T-helper 1 cell treated with Interleukin-12 subunit alpha and Interleukin-12 subunit beta and Interleukin-4 antibody, amounts not matched to agents 30 ng/mL and 1 ng/mL, for 36 hours (primary cell): ENCODE measurements around the gene IVD. TPM values are rescaled to one million over a fixed set of nuclear protein-coding genes. Genes with fewer than 3 reads are reported as not detected.

Source experiments
- intact Hi-C: fragments of 100-400 bp; cut with micrococcal nuclease; formaldehyde crosslinking; loops from one replicate; pipeline ENCODE4 v1.15.1; 2024
- total RNA-seq: library from RNA; stranded (reverse); gene quantifications from 2 replicates; pipeline ENCODE4 v1.2.3, GENCODE V29; 2022

IVD gene
- total RNA-seq, 1 donor from 2014 or later = 39.0 TPM

DNA sequence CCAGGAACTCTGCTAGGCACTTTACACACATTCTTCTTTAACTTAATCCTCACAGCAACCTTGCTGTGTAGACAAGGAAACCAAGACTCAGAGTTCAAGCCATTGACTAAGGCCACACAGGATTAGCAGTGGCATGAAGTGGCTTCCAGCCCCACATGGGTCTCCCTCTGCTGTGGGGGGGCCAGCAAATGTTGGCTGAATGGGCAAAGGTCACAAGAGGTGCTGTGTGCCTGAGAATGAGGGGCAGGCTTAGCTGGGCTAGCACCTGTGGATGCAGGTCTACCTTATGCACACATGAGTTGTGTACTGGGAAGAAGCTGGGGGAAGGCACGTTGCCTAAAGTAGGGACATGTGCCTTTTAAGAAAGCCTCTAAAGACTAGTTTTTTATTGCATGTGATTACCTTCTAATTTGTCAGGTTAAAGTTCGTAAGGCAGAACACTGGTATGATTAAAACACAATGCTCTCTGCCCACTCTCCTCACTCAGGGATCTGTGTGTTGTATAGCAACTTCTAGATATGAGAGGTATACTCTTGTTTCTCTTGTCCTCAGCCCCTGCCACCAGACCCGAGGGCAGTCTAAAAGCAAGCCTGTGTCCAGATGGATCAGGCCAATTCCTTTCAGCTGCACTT is 46.0 kb downstream of the IVD start:
- intact Hi-C loops = no loop called here

DNA sequence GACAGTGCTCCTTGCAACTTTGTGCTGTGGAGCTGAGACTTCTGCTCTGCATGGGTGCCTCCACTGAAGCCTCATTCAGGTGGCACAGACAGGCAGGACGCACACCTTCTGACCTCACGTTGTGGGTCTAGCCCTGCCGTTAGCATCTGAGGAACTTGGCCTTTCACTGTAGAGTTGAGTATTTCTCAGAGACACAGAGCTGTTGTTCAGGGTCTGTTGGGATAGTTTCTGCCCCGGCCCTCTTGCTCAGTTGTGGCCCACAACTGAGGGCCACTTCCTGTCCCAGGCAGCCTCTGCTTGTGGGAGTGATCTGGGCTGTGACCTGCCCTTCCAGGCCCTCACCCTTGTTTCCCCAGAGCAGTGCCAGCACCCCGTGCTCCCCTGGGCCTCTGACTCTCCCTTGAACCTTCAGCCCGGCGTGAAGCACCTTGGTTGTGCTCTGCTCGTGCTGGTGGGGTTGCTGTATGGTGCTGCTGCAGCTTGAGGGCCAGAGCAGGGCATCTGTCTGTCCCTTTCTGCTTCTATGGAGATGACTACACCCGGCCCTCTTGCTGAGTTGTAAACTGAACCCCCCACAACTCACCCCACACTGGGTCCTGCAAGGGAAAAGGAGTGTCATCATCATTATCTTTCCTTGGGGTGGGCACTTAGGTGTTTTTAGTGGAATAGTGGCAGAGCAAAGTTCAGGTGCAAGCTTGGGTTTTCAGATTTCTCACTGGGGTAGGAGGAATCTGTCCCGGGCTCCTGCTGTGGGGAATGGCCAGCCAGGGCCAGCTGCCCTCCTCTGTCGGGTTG is 46.9 kb downstream of the IVD start:
- intact Hi-C loops = no loop called here

- intact Hi-C loops = loop anchor here (1.0 to 2.0 kb wide), 2 partner anchors 14 to 17 kb away; partner anchors contain the start of genes BAHD1 and CHST14
Measured at GRCh38 chr15:40453941-40454340, 48.3 kb downstream of the IVD start.

DNA sequence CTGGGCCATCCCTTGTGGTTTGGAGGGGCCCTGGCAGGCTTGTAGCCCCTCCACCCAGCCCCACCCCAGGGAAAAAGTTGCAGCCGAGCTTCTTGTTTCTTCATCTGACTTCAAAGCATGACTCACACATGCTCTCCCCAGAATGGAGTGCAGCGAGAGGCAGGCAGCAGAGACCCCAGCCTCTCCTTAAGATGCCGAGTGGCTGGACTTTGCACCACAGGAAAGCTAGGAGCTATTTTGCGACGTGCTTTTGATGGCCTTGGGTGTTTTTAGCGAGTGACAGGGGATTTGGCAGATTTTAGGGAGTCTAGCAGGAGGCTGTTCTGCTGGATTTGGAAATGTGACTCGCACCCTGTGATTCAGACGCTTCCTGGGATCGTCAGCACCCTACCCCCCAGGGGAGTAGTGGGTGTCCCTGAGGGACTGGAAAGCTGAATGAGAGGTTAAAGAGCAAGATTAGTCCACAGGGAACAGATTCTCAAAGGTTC is 49.4 kb downstream of the IVD start:
- intact Hi-C loops = loop anchor here (1.0 to 2.0 kb wide), 2 partner anchors 15 to 16 kb away; partner anchors contain the start of genes BAHD1 and CHST14

- intact Hi-C loops = no loop called here
Measured at GRCh38 chr15:40456299-40456712, 50.7 kb downstream of the IVD start.

DNA sequence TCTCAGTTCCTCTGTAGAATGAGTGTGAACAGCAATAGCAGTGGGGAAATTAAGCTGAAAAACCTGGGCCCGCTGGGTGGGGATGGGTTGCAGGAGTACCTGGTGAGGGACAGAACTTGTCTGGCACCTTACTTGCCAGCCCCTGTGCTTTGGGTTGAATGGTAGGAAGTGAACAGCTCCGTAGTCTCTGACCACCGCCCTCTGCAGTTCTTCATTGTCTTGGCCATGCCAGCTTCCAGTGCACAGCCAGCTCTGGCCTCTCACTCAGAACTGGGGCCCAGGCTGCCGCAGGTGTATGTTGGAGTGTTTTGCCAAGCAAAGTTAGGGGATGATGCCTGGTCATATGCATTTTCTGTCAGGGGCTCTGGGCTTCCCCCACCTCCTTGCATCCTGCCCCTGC is 51.1 kb downstream of the IVD start:
- intact Hi-C loops = no loop called here

GRCh38 chr15:40458495-40459371 is 53.1 kb downstream of the IVD start:
- intact Hi-C loops = no loop called here

DNA sequence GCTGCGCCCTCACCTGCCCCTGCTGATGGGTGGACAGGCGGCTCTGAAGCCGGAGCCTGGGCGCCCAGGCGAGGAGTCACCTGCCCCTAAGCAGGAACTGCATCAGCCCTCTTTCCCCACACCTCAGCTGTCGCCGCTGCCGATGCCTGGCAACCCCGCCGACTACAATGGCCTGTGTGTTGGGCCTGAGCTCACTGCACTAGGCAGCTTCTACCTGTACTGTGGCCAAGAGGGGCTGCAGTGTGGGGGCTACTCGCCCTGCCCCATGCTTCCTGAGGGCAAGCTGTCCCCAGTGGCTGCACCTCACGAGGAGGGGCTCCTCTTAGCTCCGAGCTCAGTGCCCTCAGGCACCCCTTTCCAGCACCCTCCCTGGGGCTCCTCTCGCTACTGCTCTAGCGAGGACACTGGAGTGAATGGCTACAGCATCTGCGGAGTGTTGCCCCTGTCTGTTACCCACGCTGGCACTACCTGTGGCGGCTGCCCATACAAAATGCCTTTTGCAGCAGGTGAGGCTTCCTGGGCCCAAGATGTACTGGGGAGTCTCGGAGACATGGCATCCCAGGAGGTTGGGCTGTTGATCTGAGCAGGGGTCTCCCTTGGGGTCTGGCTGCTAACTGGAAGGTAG is 53.9 kb downstream of the IVD start:
- intact Hi-C loops = no loop called here

DNA sequence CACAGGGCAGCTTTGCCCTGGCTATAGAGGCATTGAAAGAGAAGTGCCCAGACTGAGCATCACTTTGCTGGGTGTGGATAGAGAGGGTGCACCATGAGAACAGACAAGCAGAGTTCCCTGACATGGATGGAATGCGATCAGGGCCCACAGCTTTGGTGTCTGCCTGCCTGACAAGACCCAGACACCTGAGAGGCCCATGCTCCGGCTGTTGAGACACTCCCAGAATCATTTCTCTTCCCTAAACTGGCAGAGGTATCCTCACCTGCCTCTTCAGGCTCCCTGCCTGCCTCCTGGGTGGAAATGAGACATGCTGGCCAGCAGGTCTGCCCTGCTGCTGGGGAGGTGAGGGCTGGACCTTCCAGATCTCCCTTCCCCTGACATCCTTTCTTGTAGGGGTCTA is 54.8 kb downstream of the IVD start:
- intact Hi-C loops = no loop called here

GRCh38 chr15:40461958-40462357 is 56.4 kb downstream of the IVD start:
- intact Hi-C loops = no loop called here

DNA sequence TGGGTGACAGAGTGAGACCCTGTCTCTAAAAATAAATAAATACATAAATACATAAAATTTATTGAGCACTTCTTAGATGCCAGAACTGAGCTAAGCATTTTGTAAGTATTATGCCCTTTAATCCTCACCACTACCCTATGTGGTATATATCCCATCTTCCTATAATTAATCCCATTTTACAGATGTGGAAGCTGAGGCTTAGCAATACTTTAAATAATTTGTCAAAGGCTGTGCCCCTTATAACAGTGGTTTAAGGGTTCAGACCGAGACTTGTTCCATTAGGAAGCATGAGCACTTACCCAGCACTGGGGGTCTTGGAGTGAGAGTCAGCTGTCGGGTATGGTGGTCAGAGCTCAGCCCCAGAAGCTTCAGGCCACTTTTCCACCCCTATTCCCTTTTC is 57.7 kb downstream of the IVD start:
- intact Hi-C loops = no loop called here

DNA sequence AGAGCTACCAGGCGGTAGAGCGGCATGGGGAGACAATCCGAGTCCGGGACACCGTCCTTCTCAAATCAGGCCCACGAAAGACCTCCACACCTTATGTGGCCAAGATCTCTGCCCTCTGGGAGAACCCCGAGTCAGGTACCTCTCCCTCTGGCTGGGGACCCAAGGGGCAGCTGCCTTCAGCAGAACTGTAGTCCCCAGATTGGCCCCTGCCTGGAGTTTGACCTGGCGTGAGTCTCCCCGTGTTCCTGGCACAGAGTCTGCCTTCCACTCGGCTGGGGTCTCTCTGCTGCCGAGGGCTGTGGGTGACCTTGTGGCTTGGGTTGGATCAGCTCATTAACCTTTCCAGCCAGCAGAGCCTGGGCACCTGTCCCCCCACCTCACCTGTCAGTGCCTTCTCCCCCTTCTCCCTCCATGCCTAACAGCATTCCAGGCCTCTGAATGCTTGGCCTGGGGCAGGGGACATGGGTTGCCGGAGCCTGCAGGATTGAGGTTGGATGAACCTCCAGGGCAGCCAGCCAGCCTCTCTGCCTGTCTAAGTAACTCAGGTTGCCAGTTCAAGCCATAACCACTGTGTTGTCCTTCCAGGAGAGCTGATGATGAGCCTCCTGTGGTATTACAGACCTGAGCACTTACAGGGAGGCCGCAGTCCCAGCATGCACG is 58.4 kb downstream of the IVD start:
- intact Hi-C loops = no loop called here

- intact Hi-C loops = no loop called here
Measured at GRCh38 chr15:40464595-40465185, 59.1 kb downstream of the IVD start.

DNA sequence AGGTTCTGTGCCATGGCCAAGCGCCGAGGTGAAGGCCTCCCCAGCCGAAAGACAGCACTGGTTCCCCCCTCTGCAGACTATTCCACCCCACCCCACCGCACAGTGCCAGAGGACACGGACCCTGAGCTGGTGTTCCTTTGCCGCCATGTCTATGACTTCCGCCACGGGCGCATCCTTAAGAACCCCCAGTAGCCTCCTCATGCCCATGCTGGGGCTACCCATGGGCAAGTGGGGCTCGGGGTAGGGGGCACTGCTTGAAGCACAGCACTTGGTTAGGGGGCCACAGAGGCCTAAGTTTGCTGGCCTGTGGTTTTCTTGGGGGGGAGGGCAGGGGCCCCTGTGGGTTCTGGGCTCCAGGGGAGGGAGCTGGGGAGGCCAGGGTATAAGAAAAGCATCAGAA is 60.3 kb downstream of the IVD start:
- intact Hi-C loops = no loop called here

GRCh38 chr15:40466426-40467260 is 61.0 kb downstream of the IVD start:
- intact Hi-C loops = no loop called here

DNA sequence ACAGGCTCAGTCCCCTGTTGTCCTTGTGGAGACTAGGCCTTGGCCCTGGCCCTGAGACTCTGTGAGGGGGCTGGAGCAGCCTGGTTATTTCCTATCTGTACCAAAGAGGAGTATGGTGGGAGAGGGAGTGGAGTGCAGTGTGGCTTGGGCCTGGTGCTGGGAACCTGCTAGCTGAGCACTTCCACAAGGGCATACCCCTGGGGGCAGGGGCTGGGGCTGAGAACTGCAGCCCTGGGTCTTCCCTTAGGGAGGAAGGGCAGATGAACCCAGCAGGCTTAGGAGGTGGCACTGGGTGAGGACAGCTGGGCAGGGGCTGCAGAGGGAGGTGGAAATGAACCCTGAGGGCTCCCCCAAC is 61.6 kb downstream of the IVD start:
- intact Hi-C loops = no loop called here

GRCh38 chr15:40468898-40469331 is 63.3 kb downstream of the IVD start:
- intact Hi-C loops = no loop called here

- intact Hi-C loops = loop anchor here (1.0 to 2.0 kb wide), 3 partner anchors 15 to 95 kb away; partner anchors contain the start of gene CCDC32
Measured at GRCh38 chr15:40469776-40470390, 64.3 kb downstream of the IVD start.
